GM12865 (cell line): ENCODE measurements around the gene ROR1.

ENCODE experiments used
- DNase-seq: peaks from one replicate; pipeline ENCODE4 v3.0.0; 2010; ENCODE audit warnings: low read depth
- H3K4me3 ChIP-seq: 2 replicates; pipeline ENCODE4 v1.5.1; 2011; ENCODE audit warnings: mild to moderate bottlenecking, low read depth, low read length, control low read depth
- CTCF ChIP-seq: IDR thresholded peaks from 2 replicates; pipeline ENCODE4 v1.5.1; 2011; ENCODE audit warnings: low read length, control low read depth, low read depth, inconsistent platforms; ENCODE audit not compliant: insufficient read depth; ENCODE audit errors: missing control alignments

Gene ROR1

GRCh38 chr1:63732666-63733065 is 41.2 kb upstream of the ROR1 start:
- no peak overlapping the region for H3K4me3 ChIP-seq
- no peak for TF ChIP-seq CTCF
- no peak for DNase-seq

DNA sequence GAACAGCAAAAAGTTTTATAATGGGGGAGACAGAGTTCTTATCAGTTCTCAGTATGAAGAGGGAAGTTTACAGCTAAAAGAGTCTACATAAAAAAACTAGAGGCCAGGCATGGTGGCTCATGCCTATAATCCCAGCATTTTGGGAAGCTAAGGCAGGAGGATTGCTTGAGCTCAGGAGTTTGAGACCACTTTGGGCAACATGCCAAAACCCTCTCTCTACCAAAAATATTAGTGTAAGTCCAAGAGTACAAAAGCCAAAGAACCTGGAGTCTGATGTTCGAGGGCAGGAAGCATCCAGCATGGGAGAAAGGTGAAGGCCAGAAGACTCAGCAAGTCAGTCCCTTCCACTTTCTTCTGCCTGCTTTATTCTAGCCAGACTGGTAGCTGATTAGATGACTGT is 35.0 kb upstream of the ROR1 start:
- TF ChIP-seq CTCF, result no peak
- DNase-seq, result no peak
- no peak overlapping the region for H3K4me3 ChIP-seq

DNA sequence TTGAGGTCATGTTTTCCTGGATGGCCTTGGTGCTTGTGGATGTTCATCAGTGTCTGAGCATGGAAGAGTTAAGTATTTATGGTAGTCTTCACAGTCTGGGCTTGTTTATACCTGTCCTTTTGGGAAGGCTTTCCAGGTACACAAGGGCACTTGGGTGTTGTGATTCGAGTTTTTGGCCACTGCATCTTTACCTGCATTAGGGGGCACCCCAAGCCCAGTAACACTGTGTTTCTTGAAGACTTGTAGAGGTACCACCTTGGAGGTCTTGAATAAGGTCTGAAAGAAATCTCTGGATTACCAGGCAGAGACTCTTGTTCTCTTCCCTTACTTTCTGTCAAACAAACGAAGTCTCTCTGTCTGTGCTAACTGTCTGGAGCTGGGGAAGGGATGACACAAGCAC is 34.4 kb upstream of the ROR1 start:
- H3K4me3 ChIP-seq, result no peak overlapping the region
- no peak for TF ChIP-seq CTCF
- DNase-seq, result no peak

DNA sequence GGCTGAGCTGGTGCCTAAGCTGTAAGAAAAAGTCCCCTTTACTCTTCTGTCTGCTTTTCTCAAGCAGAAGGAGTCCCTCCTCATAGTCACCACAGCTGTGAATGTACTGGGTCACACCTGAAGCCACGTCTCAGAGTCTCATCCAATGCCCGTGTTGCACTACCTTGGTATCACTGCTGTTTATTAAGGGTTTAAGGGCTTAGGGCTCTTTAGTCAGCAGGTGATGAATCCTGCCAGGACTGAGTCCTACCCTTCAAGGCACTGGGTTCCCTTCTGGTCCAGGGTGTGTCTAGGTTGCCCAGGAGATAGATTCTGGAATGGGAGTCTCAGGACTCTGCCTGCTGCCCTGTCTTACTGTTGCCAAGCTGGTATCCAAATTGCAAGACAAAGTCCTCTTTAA is 33.4 kb upstream of the ROR1 start:
- no peak for TF ChIP-seq CTCF
- H3K4me3 ChIP-seq, result no peak overlapping the region
- DNase-seq, result no peak

GRCh38 chr1:63742526-63742925 is 31.3 kb upstream of the ROR1 start:
- H3K4me3 ChIP-seq, result no peak overlapping the region
- no peak for TF ChIP-seq CTCF

GRCh38 chr1:63743781-63744180 is 30.0 kb upstream of the ROR1 start:
- H3K4me3 ChIP-seq, result no peak overlapping the region
- DNase-seq, result no peak
- no peak for TF ChIP-seq CTCF

More at GRCh38 chr1:63742526-63742925, 31.3 kb upstream of the ROR1 start:
- DNase-seq, result no peak

DNA sequence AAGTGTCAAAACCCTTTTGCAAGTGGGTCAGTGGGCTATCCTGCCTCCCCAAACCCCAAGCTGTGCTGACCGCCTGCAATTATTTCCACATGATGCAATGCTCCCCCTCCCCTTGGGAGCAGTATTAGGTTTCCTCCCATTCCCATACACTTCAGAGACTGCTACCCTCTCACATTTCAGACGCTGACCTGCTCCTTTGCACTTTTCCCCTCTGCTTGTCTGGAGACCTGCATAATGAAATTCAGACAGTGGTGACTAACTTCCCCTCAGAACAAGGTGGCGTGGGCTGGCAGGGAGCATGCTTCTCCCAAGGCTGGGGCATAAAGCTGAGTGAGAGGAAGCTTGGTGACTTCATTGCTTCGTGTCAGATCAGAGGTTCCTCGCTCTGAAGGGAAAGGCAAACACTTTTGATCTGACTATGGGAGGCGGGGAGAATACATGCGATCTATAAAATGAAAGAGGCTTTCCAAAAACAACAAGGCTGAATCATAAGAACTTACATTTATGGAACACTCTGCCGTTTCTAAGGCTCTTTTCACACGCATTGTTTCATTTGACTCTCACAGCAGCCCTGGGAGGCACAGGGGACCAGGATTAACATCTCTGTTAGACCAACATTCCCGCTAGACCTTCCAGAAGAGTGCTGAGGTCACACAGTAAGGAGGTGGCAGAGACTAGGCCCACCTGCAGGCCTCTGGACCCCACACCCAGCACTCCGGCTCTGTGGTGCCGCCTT is 27.5 kb upstream of the ROR1 start:
- TF ChIP-seq CTCF, result no peak
- no peak overlapping the region for H3K4me3 ChIP-seq
- no peak for DNase-seq
